A673 (cell line): ENCODE data around the gene SRA1.

Source experiments
- EZH2 ChIP-seq: fragments of 200-600 bp; sonication (generic); IDR thresholded peaks from 2 replicates; pipeline ENCODE4 v1.6.1; 2017; ENCODE audit warnings: borderline replicate concordance, low read depth, mild to moderate bottlenecking, mixed read lengths, antibody characterized with exemption, low read length; ENCODE audit not compliant: poor library complexity, severe bottlenecking
- TF ChIP-seq, protein P1 (sequence below): fragments of 300-800, 200-600 bp; sonication (generic); conservative IDR thresholded peaks from 2 replicates; pipeline ENCODE4 v1.5.1; 2017; ENCODE audit warnings: low read depth, mild to moderate bottlenecking, antibody characterized with exemption, low read length, moderate library complexity, mixed read lengths

DNA sequence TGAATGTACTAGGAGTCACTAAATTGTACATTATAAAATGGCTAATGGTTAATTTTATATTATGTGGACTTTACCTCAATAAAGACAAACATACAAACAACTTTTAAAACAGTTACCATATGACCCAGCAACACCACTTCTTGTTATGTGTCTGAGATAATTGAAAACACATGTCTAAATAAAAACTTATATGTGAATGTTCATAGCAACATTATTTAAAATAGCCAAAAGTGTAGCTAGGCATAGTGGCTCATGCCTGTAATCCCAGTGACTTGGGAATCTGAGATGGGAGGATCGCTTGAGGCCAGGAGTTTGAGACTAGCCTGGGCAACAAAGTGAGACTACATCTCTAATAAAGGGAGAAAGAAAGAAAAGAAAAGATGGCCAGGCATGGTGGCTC is 30.2 kb upstream of the SRA1 start:
- TF ChIP-seq, protein P1, sequence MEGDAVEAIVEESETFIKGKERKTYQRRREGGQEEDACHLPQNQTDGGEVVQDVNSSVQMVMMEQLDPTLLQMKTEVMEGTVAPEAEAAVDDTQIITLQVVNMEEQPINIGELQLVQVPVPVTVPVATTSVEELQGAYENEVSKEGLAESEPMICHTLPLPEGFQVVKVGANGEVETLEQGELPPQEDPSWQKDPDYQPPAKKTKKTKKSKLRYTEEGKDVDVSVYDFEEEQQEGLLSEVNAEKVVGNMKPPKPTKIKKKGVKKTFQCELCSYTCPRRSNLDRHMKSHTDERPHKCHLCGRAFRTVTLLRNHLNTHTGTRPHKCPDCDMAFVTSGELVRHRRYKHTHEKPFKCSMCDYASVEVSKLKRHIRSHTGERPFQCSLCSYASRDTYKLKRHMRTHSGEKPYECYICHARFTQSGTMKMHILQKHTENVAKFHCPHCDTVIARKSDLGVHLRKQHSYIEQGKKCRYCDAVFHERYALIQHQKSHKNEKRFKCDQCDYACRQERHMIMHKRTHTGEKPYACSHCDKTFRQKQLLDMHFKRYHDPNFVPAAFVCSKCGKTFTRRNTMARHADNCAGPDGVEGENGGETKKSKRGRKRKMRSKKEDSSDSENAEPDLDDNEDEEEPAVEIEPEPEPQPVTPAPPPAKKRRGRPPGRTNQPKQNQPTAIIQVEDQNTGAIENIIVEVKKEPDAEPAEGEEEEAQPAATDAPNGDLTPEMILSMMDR = no peak
- TF ChIP-seq EZH2 = no peak
